Mesenchymal stem cell (in vitro differentiated cells and primary cell): Measurements from ENCODE around the gene PAQR4.

Source experiments
- DNase-seq: peaks from one replicate; pipeline ENCODE4 v3.0.0-alpha.2; 2013
- H2AFZ ChIP-seq: one replicate; pipeline ENCODE4 v1.6.1; 2013; ENCODE audit warnings: low read depth, mild to moderate bottlenecking, control low read depth, inconsistent platforms, low read length, moderate library complexity
- H2AK5ac ChIP-seq: 2 replicates; pipeline ENCODE4 v1.6.1; 2013; ENCODE audit warnings: low read length, moderate library complexity, mild to moderate bottlenecking, inconsistent platforms; ENCODE audit not compliant: severe bottlenecking
- H2BK120ac ChIP-seq: one replicate; pipeline ENCODE4 v1.6.1; 2013; ENCODE audit warnings: low read depth, mild to moderate bottlenecking, inconsistent platforms, low read length, moderate library complexity
- H2BK12ac ChIP-seq, 2 experiments: one replicate each; pipeline ENCODE4 v1.6.1; 2013; ENCODE audit warnings: inconsistent platforms in 2 of 2, low read length in 2 of 2, mild to moderate bottlenecking in 2 of 2, moderate library complexity in 2 of 2, control low read depth in 1 of 2
- H2BK15ac ChIP-seq: one replicate; pipeline ENCODE4 v1.6.1; 2013; ENCODE audit warnings: mild to moderate bottlenecking, low read depth, inconsistent platforms; ENCODE audit not compliant: poor library complexity, severe bottlenecking
- H2BK5ac ChIP-seq: 2 replicates; pipeline ENCODE4 v1.6.1; 2013; ENCODE audit warnings: low read depth, mild to moderate bottlenecking, low read length, control low read depth, inconsistent platforms; ENCODE audit not compliant: poor library complexity, severe bottlenecking
- H3K14ac ChIP-seq, 2 experiments: one replicate each; pipeline ENCODE4 v1.6.1; 2013; ENCODE audit warnings: inconsistent platforms in 2 of 2, low read length in 2 of 2, control low read depth in 1 of 2, mild to moderate bottlenecking in 1 of 2, moderate library complexity in 1 of 2
- H3K18ac ChIP-seq, 2 experiments: one replicate each; pipeline ENCODE4 v1.6.1; 2013; ENCODE audit warnings: inconsistent platforms in 2 of 2, low read length in 2 of 2, control low read depth in 1 of 2, low read depth in 1 of 2, mild to moderate bottlenecking in 1 of 2
- H3K23ac ChIP-seq, 2 experiments: one replicate each; pipeline ENCODE4 v1.6.1; 2013; ENCODE audit warnings: inconsistent platforms in 2 of 2, low read length in 2 of 2, mild to moderate bottlenecking in 2 of 2, moderate library complexity in 2 of 2, control low read depth in 1 of 2
- H3K27ac ChIP-seq: 2 replicates; pipeline ENCODE4 v1.5.1; 2013; ENCODE audit warnings: mild to moderate bottlenecking, moderate library complexity, low read length, control low read depth, inconsistent platforms; ENCODE audit not compliant: poor library complexity, severe bottlenecking
- H3K27me3 ChIP-seq, 2 experiments: 2 replicates each; pipeline versions ENCODE4 v1.6.1 to v1.7.0; 2013; ENCODE audit warnings: low read length in 2 of 2, mild to moderate bottlenecking in 2 of 2, moderate library complexity in 2 of 2, control low read depth in 1 of 2, inconsistent platforms in 1 of 2; ENCODE audit not compliant: control insufficient read depth in 1 of 2, insufficient read depth in 1 of 2
- H3K36me3 ChIP-seq, 2 experiments: 2 replicates each; pipeline versions ENCODE4 v1.6.1 to v1.7.0; 2013; ENCODE audit warnings: low read length in 2 of 2, control low read depth in 1 of 2, inconsistent platforms in 1 of 2, low read depth in 1 of 2, mild to moderate bottlenecking in 1 of 2; ENCODE audit not compliant: insufficient read depth in 2 of 2, control insufficient read depth in 1 of 2
- H3K4ac ChIP-seq, 2 experiments: one replicate each; pipeline ENCODE4 v1.6.1; 2013; ENCODE audit warnings: inconsistent platforms in 2 of 2, low read length in 2 of 2, mild to moderate bottlenecking in 2 of 2, moderate library complexity in 2 of 2, control low read depth in 1 of 2, low read depth in 1 of 2
- H3K4me1 ChIP-seq: 2 replicates; pipeline ENCODE4 v1.6.1; 2013; ENCODE audit warnings: low read depth, low read length, control low read depth; ENCODE audit not compliant: control insufficient read depth, insufficient read depth
- H3K4me2 ChIP-seq: 2 replicates; pipeline ENCODE4 v1.6.1; 2013; ENCODE audit warnings: low read length, mild to moderate bottlenecking, inconsistent platforms; ENCODE audit not compliant: poor library complexity, severe bottlenecking
- H3K4me3 ChIP-seq, 2 experiments: 2 replicates each; pipeline versions ENCODE4 v1.5.1 to v1.7.0; 2013; ENCODE audit warnings: low read length in 2 of 2, mild to moderate bottlenecking in 2 of 2, control low read depth in 1 of 2, low read depth in 1 of 2; ENCODE audit not compliant: insufficient read depth in 1 of 2
- H3K79me1 ChIP-seq: replicated peaks from 2 replicates; pipeline ENCODE4 v1.6.1; 2013; ENCODE audit warnings: mild to moderate bottlenecking, control low read depth, low read length, inconsistent platforms; ENCODE audit not compliant: poor library complexity, severe bottlenecking
- H3K9ac ChIP-seq: 2 replicates; pipeline ENCODE4 v1.7.0; 2013; ENCODE audit warnings: mild to moderate bottlenecking, low read length, moderate library complexity
- H3K9me3 ChIP-seq: 2 replicates; pipeline ENCODE4 v1.7.0; 2013; ENCODE audit warnings: mild to moderate bottlenecking, low read length; ENCODE audit not compliant: control insufficient read depth
- H4K8ac ChIP-seq: one replicate; pipeline ENCODE4 v1.6.1; 2013; ENCODE audit warnings: inconsistent platforms, mild to moderate bottlenecking, low read length, moderate library complexity
- H4K91ac ChIP-seq: one replicate; pipeline ENCODE4 v1.6.1; 2013; ENCODE audit warnings: mild to moderate bottlenecking, low read length, inconsistent platforms
- WGBS: methylation state at CpG from one replicate; pipeline ENCODE4 v1.1.7; 2013; ENCODE audit warnings: mixed read lengths; 5-methylcytosine and 5-hydroxymethylcytosine counted together

PAQR4 gene

DNA sequence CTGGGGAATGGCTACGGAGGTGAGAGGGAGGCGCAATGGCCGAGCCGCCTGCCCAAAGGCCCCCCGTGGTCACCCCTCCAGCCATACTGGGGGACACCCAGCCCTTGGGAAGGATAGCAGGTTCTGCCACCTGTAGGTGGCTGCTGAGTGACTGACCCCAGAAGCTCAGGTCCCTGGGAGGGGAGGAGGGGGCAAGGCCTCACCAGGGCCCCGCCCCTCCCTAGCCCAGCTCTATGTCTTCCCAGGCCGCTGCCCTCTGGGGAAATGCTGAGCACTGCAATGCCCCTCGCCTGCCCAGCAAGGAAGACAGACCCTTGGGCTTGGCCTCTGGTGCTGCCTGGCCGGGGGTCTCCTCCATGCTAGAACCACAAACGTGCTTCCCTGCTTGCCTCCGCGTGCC, 32.2 kb downstream of the PAQR4 start:
- no peak overlapping the region for H3K27ac ChIP-seq
- no peak overlapping the region for H2AK5ac ChIP-seq
- WGBS = 76% methylated on average over 12 of the region's 12 CpGs
- no peak overlapping the region for H2BK15ac ChIP-seq
- peaks cover 8% of the 10 kb centered on the region for H3K4me1 ChIP-seq
- H3K4me2 ChIP-seq = no peak overlapping the region
- no peak overlapping the region for H4K91ac ChIP-seq
- H4K8ac ChIP-seq = no peak overlapping the region
- no peak for DNase-seq
- H2BK12ac ChIP-seq = no peak overlapping the region
- H3K23ac ChIP-seq = no peak overlapping the region
- no peaks in the 10 kb centered on the region for H3K79me1 ChIP-seq
- peaks cover 58 to 63% of the 10 kb centered on the region in 2 experiments for H3K27me3 ChIP-seq
- H3K9me3 ChIP-seq = no peaks in the 10 kb centered on the region
- no peak overlapping the region for H3K4ac ChIP-seq
- no peak overlapping the region for H3K18ac ChIP-seq
- H3K9ac ChIP-seq = no peak overlapping the region
- no peak overlapping the region for H2AFZ ChIP-seq
- H2BK120ac ChIP-seq = no peak overlapping the region
- no peaks in the 10 kb centered on the region for H3K36me3 ChIP-seq
- no peak overlapping the region for H2BK5ac ChIP-seq
- H3K4me3 ChIP-seq = no peak overlapping the region
- no peak overlapping the region for H3K14ac ChIP-seq

DNA sequence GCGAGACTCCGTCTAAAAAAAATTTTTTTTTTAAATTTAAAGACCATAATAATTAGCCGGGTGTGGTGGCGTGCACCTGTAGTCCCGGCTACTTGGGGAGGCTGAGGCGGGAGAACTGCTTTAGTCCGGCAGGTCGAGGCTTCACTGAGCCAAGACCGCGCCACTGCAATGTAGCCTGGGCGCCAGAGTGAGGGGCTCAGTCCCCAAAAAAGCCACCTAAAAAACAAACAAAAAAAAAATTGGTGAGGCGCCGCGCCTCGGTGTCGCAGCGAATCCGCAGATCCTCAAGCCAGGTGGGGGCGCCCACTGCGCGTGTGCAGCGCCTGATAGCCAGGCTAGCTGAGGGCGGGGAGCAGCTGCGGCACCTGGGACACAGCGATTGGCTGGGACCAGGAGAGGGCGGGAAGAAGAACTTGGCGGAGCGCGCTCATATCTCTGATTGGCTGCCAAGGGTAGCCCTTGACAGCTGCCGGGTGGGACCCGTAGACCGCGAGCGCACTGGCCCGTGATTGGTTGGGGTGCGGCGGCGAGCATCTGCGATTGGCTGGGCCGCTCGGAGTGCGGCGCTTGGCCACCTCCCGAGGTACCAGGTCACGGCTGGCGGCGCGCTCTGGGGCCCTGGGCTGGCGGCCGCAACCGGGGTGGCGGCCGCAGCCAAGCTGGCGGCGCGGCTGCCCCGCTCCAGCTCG, 34.6 kb downstream of the PAQR4 start:
- Histone ChIP-seq H4K91ac (no peak overlapping the region), H3K9ac (no peak overlapping the region), H4K8ac (no peak overlapping the region), H3K14ac (no peak overlapping the region), H3K36me3 (no peaks in the 10 kb centered on the region), H3K27ac (no peak overlapping the region), H3K27me3 (peaks cover 61 to 66% of the 10 kb centered on the region in 2 experiments), H3K4me3 (peak overlapping the region in 1 of 2 experiments; percentile 40), H3K4me2 (peak overlapping the region; percentile 13), H3K18ac (no peak overlapping the region), H2BK12ac (no peak overlapping the region), H3K79me1 (no peaks in the 10 kb centered on the region), H2BK5ac (no peak overlapping the region), H2BK120ac (no peak overlapping the region), H2AK5ac (no peak overlapping the region), H2BK15ac (no peak overlapping the region), H3K9me3 (no peaks in the 10 kb centered on the region), H2AFZ (no peak overlapping the region), H3K4ac (no peak overlapping the region), H3K4me1 (peaks cover 12% of the 10 kb centered on the region), H3K23ac (no peak overlapping the region)
- DNase-seq = peak; percentile 97
- 10% methylated on average over 57 of the region's 58 CpGs for WGBS

DNA sequence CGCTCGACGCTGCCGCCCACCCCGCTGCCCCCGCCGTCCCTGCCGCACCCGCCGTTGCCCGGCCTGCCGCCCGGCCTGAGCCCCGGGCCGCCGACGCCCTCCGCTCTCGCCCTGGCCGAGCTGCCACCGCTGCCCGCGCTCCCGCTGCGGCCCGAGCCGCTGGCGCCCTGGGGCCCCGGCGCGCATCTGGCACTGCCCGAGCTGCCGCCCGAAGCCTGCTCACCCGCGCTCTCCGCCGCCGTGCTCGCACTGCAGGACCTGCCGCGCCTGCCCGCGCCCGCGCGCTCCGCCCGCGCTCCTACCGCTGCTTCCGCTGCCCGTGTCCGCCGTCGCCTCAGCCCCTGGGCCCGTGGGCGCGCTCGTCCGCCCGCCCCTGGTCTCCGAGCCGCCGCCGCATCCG, 35.2 kb downstream of the PAQR4 start:
- H2BK120ac ChIP-seq = no peak overlapping the region
- H4K91ac ChIP-seq = no peak overlapping the region
- H3K9ac ChIP-seq = no peak overlapping the region
- H2AK5ac ChIP-seq = no peak overlapping the region
- H2AFZ ChIP-seq = no peak overlapping the region
- no peak overlapping the region for H3K18ac ChIP-seq
- no peak overlapping the region for H2BK12ac ChIP-seq
- WGBS = 0% methylated on average over 1 of the region's 67 CpGs
- no peak overlapping the region for H3K4ac ChIP-seq
- H4K8ac ChIP-seq = no peak overlapping the region
- no peak overlapping the region for H3K23ac ChIP-seq
- no peaks in the 10 kb centered on the region for H3K79me1 ChIP-seq
- no peak for DNase-seq
- H3K27ac ChIP-seq = no peak overlapping the region
- no peak overlapping the region for H3K14ac ChIP-seq
- H3K4me3 ChIP-seq = peak overlapping the region in 1 of 2 experiments; percentile 40
- H3K27me3 ChIP-seq = peaks cover 61 to 66% of the 10 kb centered on the region in 2 experiments
- H2BK5ac ChIP-seq = no peak overlapping the region
- peaks cover 12% of the 10 kb centered on the region for H3K4me1 ChIP-seq
- H2BK15ac ChIP-seq = no peak overlapping the region
- no peaks in the 10 kb centered on the region for H3K36me3 ChIP-seq
- peak overlapping the region; percentile 56 for H3K4me2 ChIP-seq
- no peaks in the 10 kb centered on the region for H3K9me3 ChIP-seq

DNA sequence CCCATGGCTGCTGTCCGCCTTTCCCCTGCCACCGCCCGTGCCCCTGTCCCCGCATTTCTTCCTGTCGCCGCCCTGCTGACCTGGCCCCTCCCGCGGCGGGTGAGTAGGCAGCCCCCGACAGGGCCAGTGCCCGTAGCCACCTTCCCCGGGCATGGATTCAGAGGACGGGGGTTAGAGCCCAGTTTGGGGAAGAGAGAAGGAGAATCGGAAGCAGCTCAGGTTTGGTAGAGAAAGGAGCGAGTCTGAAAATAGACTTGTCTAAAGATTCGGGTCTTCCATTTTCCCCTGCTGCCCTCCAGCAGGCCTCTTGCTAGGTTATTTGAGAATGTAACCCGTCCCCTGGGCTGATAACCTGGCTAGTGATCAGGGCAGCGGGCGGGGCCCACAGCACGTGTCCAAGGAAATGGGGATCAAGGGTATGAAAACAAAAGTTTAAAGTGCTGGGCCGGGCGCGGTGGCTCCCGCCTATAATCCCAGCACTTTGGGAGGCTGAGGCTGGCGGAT, 35.7 kb downstream of the PAQR4 start:
- no peak overlapping the region for H3K4me3 ChIP-seq
- no peak overlapping the region for H3K27ac ChIP-seq
- no peak overlapping the region for H3K9ac ChIP-seq
- H3K27me3 ChIP-seq = peaks cover 61 to 66% of the 10 kb centered on the region in 2 experiments
- H4K91ac ChIP-seq = no peak overlapping the region
- DNase-seq = no peak
- H2BK5ac ChIP-seq = no peak overlapping the region
- H3K9me3 ChIP-seq = no peaks in the 10 kb centered on the region
- H3K14ac ChIP-seq = no peak overlapping the region
- H3K4ac ChIP-seq = no peak overlapping the region
- H2BK15ac ChIP-seq = no peak overlapping the region
- H2BK120ac ChIP-seq = no peak overlapping the region
- H3K18ac ChIP-seq = no peak overlapping the region
- H3K36me3 ChIP-seq = no peaks in the 10 kb centered on the region
- H3K4me1 ChIP-seq = peaks cover 15% of the 10 kb centered on the region
- WGBS = 5% methylated on average over 23 of the region's 25 CpGs
- no peaks in the 10 kb centered on the region for H3K79me1 ChIP-seq
- no peak overlapping the region for H3K23ac ChIP-seq
- H3K4me2 ChIP-seq = peak overlapping the region; percentile 79
- no peak overlapping the region for H2AK5ac ChIP-seq
- no peak overlapping the region for H2AFZ ChIP-seq
- no peak overlapping the region for H2BK12ac ChIP-seq
- no peak overlapping the region for H4K8ac ChIP-seq
